Progenitor cell of endocrine pancreas (in vitro differentiated cells): Measurements from ENCODE around the gene MRM2. TPM values are rescaled to one million over a fixed set of nuclear protein-coding genes. Genes with fewer than 3 reads are reported as not detected.
A peak's percentile ranks its signal among the peaks of the same experiment; 100 is the strongest.

Experiments used
- DNase-seq: peaks from one replicate; pipeline ENCODE4 v3.0.0; 2021; ENCODE audit warnings: low spot score; ENCODE audit not compliant: unreplicated experiment
- H3K27ac Mint-ChIP-seq: 2 replicates; pipeline ENCODE4 v1.8.0; 2021; ENCODE audit warnings: mild to moderate bottlenecking, moderate library complexity, mixed read lengths
- H3K27me3 Mint-ChIP-seq: 2 replicates; pipeline ENCODE4 v1.8.0; 2021; ENCODE audit warnings: mixed read lengths
- H3K36me3 Mint-ChIP-seq: 2 replicates; pipeline ENCODE4 v1.8.0; 2022; ENCODE audit warnings: mixed read lengths; ENCODE audit not compliant: insufficient read depth
- H3K4me1 Mint-ChIP-seq: 2 replicates; pipeline ENCODE4 v1.8.0; 2021; ENCODE audit warnings: low read depth, mixed read lengths
- H3K4me3 Mint-ChIP-seq: 2 replicates; pipeline ENCODE4 v1.8.0; 2021; ENCODE audit warnings: low read depth, mild to moderate bottlenecking, moderate library complexity, mixed read lengths
- H3K9me3 Mint-ChIP-seq: 2 replicates; pipeline ENCODE4 v1.8.0; 2021; ENCODE audit warnings: low read depth, mixed read lengths
- CTCF ChIP-seq: fragments of 200-600 bp; sonication (generic); IDR thresholded peaks from one replicate; pipeline ENCODE4 v1.5.0; 2021; ENCODE audit warnings: antibody characterized with exemption, mild to moderate bottlenecking; ENCODE audit not compliant: unreplicated experiment
- total RNA-seq: library from RNA; stranded (reverse); gene quantifications from 2 replicates; pipeline ENCODE4 v1.2.1, GENCODE V29; 2021

MRM2 gene
- total RNA-seq, 1 donor from 2014 or later: 28.7 TPM

GRCh38 chr7:2209146-2209960, 32.7 kb downstream of the MRM2 start:
- peaks cover 34% of the 10 kb centered on the region for H3K36me3 Mint-ChIP-seq
- H3K9me3 Mint-ChIP-seq: no peaks in the 10 kb centered on the region
- no peak overlapping the region for H3K4me3 Mint-ChIP-seq
- peak; percentile 82 for TF ChIP-seq CTCF
- peak; percentile 66 for DNase-seq
- no peaks in the 10 kb centered on the region for H3K27me3 Mint-ChIP-seq
- no peak overlapping the region for H3K27ac Mint-ChIP-seq
- H3K4me1 Mint-ChIP-seq: no peaks in the 10 kb centered on the region

GRCh38 chr7:2208712-2209111, 33.3 kb downstream of the MRM2 start:
- Mint-ChIP-seq H3K9me3 (no peaks in the 10 kb centered on the region), H3K27ac (no peak overlapping the region), H3K4me3 (no peak overlapping the region), H3K27me3 (no peaks in the 10 kb centered on the region), H3K4me1 (no peaks in the 10 kb centered on the region), H3K36me3 (peaks cover 30% of the 10 kb centered on the region)
- no peak for TF ChIP-seq CTCF
- DNase-seq: no peak

- no peaks in the 10 kb centered on the region for H3K9me3 Mint-ChIP-seq
- no peak for TF ChIP-seq CTCF
- H3K27ac Mint-ChIP-seq: no peak overlapping the region
- no peak for DNase-seq
- peaks cover 20% of the 10 kb centered on the region for H3K36me3 Mint-ChIP-seq
- H3K4me3 Mint-ChIP-seq: no peak overlapping the region
- H3K27me3 Mint-ChIP-seq: no peaks in the 10 kb centered on the region
- H3K4me1 Mint-ChIP-seq: no peaks in the 10 kb centered on the region
Observed at GRCh38 chr7:2205036-2205780, 36.8 kb downstream of the MRM2 start.

GRCh38 chr7:2204446-2204845, 37.6 kb downstream of the MRM2 start:
- Mint-ChIP-seq H3K9me3 (no peaks in the 10 kb centered on the region), H3K4me1 (no peaks in the 10 kb centered on the region), H3K27ac (no peak overlapping the region), H3K36me3 (peaks cover 22% of the 10 kb centered on the region), H3K27me3 (no peaks in the 10 kb centered on the region), H3K4me3 (no peak overlapping the region)
- DNase-seq: no peak
- TF ChIP-seq CTCF: no peak

- Mint-ChIP-seq H3K27me3 (no peaks in the 10 kb centered on the region), H3K36me3 (peaks cover 22% of the 10 kb centered on the region), H3K27ac (no peak overlapping the region), H3K9me3 (no peaks in the 10 kb centered on the region), H3K4me1 (no peaks in the 10 kb centered on the region), H3K4me3 (no peak overlapping the region)
- TF ChIP-seq CTCF: no peak
- no peak for DNase-seq
Observed at GRCh38 chr7:2203766-2204300, 38.2 kb downstream of the MRM2 start.
